HCT116 (cell line): ENCODE data around the gene CCL20. TPM values are rescaled to one million over a fixed set of nuclear protein-coding genes. Genes with fewer than 3 reads are reported as not detected.

Experiments used
- ATAC-seq: fragments of 200-7000 bp; cut with Tn5 transposase; 2 replicates; pipeline ENCODE4 v1.9.1; 2020; ENCODE audit warnings: mild to moderate bottlenecking, moderate library complexity
- BruUV-seq: library from RNA; stranded (reverse); fragments of 400-500 nt; replicated peaks from 2 replicates; lab custom pipeline; 2021; lab: Mats Ljungman, UMichigan
- CTCF ChIA-PET: fragments of 300-600 bp; sonication (Branson Sonifier 250); formaldehyde crosslinking; loops from one replicate; lab custom pipeline; 2021; ENCODE audit warnings: antibody characterized with exemption; lab: Charles Lee
- POLR2A ChIA-PET: fragments of 300-600, 350-600 bp; sonication (Branson Sonifier 250); formaldehyde crosslinking; loops from one replicate; lab custom pipeline; 2021; ENCODE audit warnings: antibody characterized with exemption; lab: Charles Lee
- RAD21 ChIA-PET, 2 experiments: fragments of 300-600 bp; sonication (Branson Sonifier 250); formaldehyde crosslinking; loops; one replicate each; lab custom pipeline; 2023; ENCODE audit warnings: low total read pairs in 2 of 2; ENCODE audit not compliant: uncharacterized antibody in 2 of 2, unreplicated experiment in 2 of 2, low non-redundant PET in 1 of 2; lab: Charles Lee
- DNase-seq: peaks from one replicate; pipeline ENCODE4 v3.0.0-alpha.2; 2010; ENCODE audit warnings: low read depth, low spot score
- H2AFZ ChIP-seq: fragments of 200-600 bp; shearing (Covaris generic), sonication (generic); 2 replicates; pipeline ENCODE4 v1.6.1; 2017; ENCODE audit warnings: low read depth, mixed run types, mixed read lengths, antibody characterized with exemption, low read length; ENCODE audit not compliant: poor library complexity, severe bottlenecking
- H3K27ac ChIP-seq: 2 replicates; pipeline ENCODE4 v1.5.1; 2012; ENCODE audit warnings: low read depth, low read length
- H3K27me3 ChIP-seq: fragments of 200-600 bp; sonication (generic); 2 replicates; pipeline ENCODE4 v1.6.1; 2016; ENCODE audit warnings: mixed run types, low read length, mixed read lengths; ENCODE audit not compliant: insufficient read depth
- H3K36me3 ChIP-seq, 2 experiments: fragments of 200-500 bp in 1 of 2; fragments of 200-600 bp in 1 of 2; sonication (Bioruptor generic) in 1 of 2; sonication (generic) in 1 of 2; 2 replicates each; pipeline versions ENCODE4 v1.5.1 to v1.6.1; 2014 to 2016; ENCODE audit warnings: low read length in 2 of 2, inconsistent platforms in 1 of 2, mixed read lengths in 1 of 2, mixed run types in 1 of 2; ENCODE audit not compliant: insufficient read depth in 2 of 2, control insufficient read depth in 1 of 2
- H3K4me1 ChIP-seq, 2 experiments: fragments of 200-600 bp in 1 of 2; sonication (generic) in 1 of 2; 2 replicates each; pipeline versions ENCODE4 v1.5.1 to v1.6.1; 2012 to 2017; ENCODE audit warnings: low read length in 2 of 2, inconsistent platforms in 1 of 2, mild to moderate bottlenecking in 1 of 2, mixed read lengths in 1 of 2, mixed run types in 1 of 2, moderate library complexity in 1 of 2; ENCODE audit not compliant: insufficient read depth in 2 of 2, control insufficient read depth in 1 of 2
- H3K4me2 ChIP-seq: fragments of 200-600 bp; sonication (generic); 2 replicates; pipeline ENCODE4 v1.6.1; 2017; ENCODE audit warnings: mixed run types, low read length, mixed read lengths
- H3K4me3 ChIP-seq, 2 experiments: fragments of 200-600 bp in 1 of 2; sonication (generic) in 1 of 2; replicated peaks in 1 of 2; 2 replicates each; pipeline ENCODE4 v1.5.1; 2011 to 2016; ENCODE audit warnings: low read length in 2 of 2, control low read depth in 1 of 2, low read depth in 1 of 2, mild to moderate bottlenecking in 1 of 2, mixed read lengths in 1 of 2, mixed run types in 1 of 2
- H3K79me2 ChIP-seq: fragments of 200-600 bp; sonication (generic); 2 replicates; pipeline ENCODE4 v1.6.1; 2017; ENCODE audit warnings: mild to moderate bottlenecking, mixed run types, low read length, moderate library complexity, mixed read lengths; ENCODE audit not compliant: insufficient read depth
- H3K9ac ChIP-seq: fragments of 200-600 bp; sonication (generic); 2 replicates; pipeline ENCODE4 v1.6.1; 2016; ENCODE audit warnings: low read length, mixed read lengths
- H3K9me2 ChIP-seq: fragments of 200-600 bp; sonication (generic), shearing (Covaris generic); 2 replicates; pipeline ENCODE4 v1.6.1; 2017; ENCODE audit warnings: mixed run types, mild to moderate bottlenecking, moderate library complexity; ENCODE audit not compliant: insufficient read depth
- H3K9me3 ChIP-seq, 2 experiments: fragments of 200-500 bp in 1 of 2; fragments of 200-600 bp in 1 of 2; sonication (Bioruptor generic) in 1 of 2; sonication (generic) in 1 of 2; 2 replicates each; pipeline ENCODE4 v1.6.1; 2014 to 2017; ENCODE audit warnings: low read length in 2 of 2, mixed read lengths in 2 of 2, inconsistent platforms in 1 of 2, low read depth in 1 of 2, mild to moderate bottlenecking in 1 of 2, mixed run types in 1 of 2, moderate library complexity in 1 of 2; ENCODE audit not compliant: control insufficient read depth in 1 of 2, insufficient read depth in 1 of 2
- H4K20me1 ChIP-seq: fragments of 200-600 bp; sonication (generic), shearing (Covaris generic); 2 replicates; pipeline ENCODE4 v1.6.1; 2017; ENCODE audit warnings: mixed run types, mild to moderate bottlenecking, moderate library complexity; ENCODE audit not compliant: insufficient read depth
- CBX3 ChIP-seq: IDR thresholded peaks from 2 replicates; pipeline ENCODE4 v1.6.1; 2012; ENCODE audit warnings: low read depth
- CEBPB ChIP-seq: IDR thresholded peaks from 2 replicates; pipeline ENCODE4 v1.6.1; 2012; ENCODE audit warnings: low read depth
- ELF1 ChIP-seq: IDR thresholded peaks from 2 replicates; pipeline ENCODE4 v1.6.1; 2012; ENCODE audit warnings: low read depth, borderline replicate concordance
- FOSL1 ChIP-seq: IDR thresholded peaks from 2 replicates; pipeline ENCODE4 v1.6.1; 2012; ENCODE audit warnings: low read depth
- JUND ChIP-seq: IDR thresholded peaks from 2 replicates; pipeline ENCODE4 v1.6.1; 2012
- POLR2A ChIP-seq: IDR thresholded peaks from 2 replicates; pipeline ENCODE4 v1.7.0; 2011; ENCODE audit warnings: borderline replicate concordance; ENCODE audit not compliant: insufficient read depth, insufficient read length; ENCODE audit errors: extremely low read depth
- POLR2AphosphoS5 ChIP-seq: IDR thresholded peaks from 2 replicates; pipeline ENCODE4 v1.6.1; 2011; ENCODE audit warnings: mild to moderate bottlenecking, low read depth, low read length, moderate library complexity
- RAD21 ChIP-seq: IDR thresholded peaks from 2 replicates; pipeline ENCODE4 v1.6.1; 2012; ENCODE audit warnings: low read depth, mild to moderate bottlenecking
- SIN3A ChIP-seq: IDR thresholded peaks from 2 replicates; pipeline ENCODE4 v1.6.1; 2012; ENCODE audit warnings: low read depth
- SP1 ChIP-seq: IDR thresholded peaks from 2 replicates; pipeline ENCODE4 v1.6.1; 2012; ENCODE audit warnings: low read depth
- SRF ChIP-seq: IDR thresholded peaks from 2 replicates; pipeline ENCODE4 v1.6.1; 2012; ENCODE audit warnings: low read depth
- TCF7L2 ChIP-seq: IDR thresholded peaks from 2 replicates; pipeline ENCODE4 v1.7.0; 2011; ENCODE audit warnings: borderline replicate concordance, inconsistent platforms; ENCODE audit not compliant: insufficient read depth, insufficient read length; ENCODE audit errors: extremely low read depth
- YY1 ChIP-seq: IDR thresholded peaks from 2 replicates; pipeline ENCODE4 v1.6.1; 2011; ENCODE audit warnings: low read length, low read depth, moderate library complexity, mild to moderate bottlenecking; ENCODE audit not compliant: insufficient replicate concordance; ENCODE audit errors: extremely low read depth
- ZFX ChIP-seq: fragments of 450-650 bp; IDR thresholded peaks from 2 replicates; pipeline ENCODE4 v1.6.1; 2017
- ZNF274 ChIP-seq: fragments of 200-500 bp; sonication (Bioruptor generic); IDR thresholded peaks from 2 replicates; pipeline ENCODE4 v1.6.1; 2014; ENCODE audit warnings: mild to moderate bottlenecking, low read depth, low read length, inconsistent platforms
- intact Hi-C: fragments of 100-400 bp; cut with micrococcal nuclease; formaldehyde crosslinking; loops from 2 replicates; pipeline ENCODE4 v1.10.0; 2022
- total RNA-seq: library from RNA; stranded (reverse); gene quantifications from one replicate; pipeline ENCODE4 v1.2.1, GENCODE V29; 2021; ENCODE audit not compliant: unreplicated experiment
- TF ChIP-seq, protein P1 (sequence below): IDR thresholded peaks from 2 replicates; pipeline ENCODE4 v1.6.1; 2012; ENCODE audit warnings: low read depth
- TF ChIP-seq, protein P2 (sequence below): IDR thresholded peaks from 2 replicates; pipeline ENCODE4 v1.6.1; 2011; ENCODE audit warnings: mild to moderate bottlenecking, low read length, moderate library complexity; ENCODE audit not compliant: insufficient replicate concordance; ENCODE audit errors: extremely low read depth
- TF ChIP-seq, protein P3 (sequence below), 3 experiments: fragments of 200-600 bp in 1 of 3; sonication (generic) in 1 of 3; IDR thresholded peaks in 2 of 3; conservative IDR thresholded peaks in 1 of 3; 2 replicates each; pipeline ENCODE4 v1.5.1; 2012 to 2017; ENCODE audit warnings: low read depth in 2 of 3, low read length in 2 of 3, antibody characterized with exemption in 1 of 3, borderline replicate concordance in 1 of 3, control low read depth in 1 of 3, mild to moderate bottlenecking in 1 of 3, mixed read lengths in 1 of 3, mixed run types in 1 of 3, moderate library complexity in 1 of 3; ENCODE audit not compliant: insufficient read depth in 1 of 3

The CCL20 gene
- total RNA-seq, 1 experiment from 2014 or later = 0.30 TPM

DNA sequence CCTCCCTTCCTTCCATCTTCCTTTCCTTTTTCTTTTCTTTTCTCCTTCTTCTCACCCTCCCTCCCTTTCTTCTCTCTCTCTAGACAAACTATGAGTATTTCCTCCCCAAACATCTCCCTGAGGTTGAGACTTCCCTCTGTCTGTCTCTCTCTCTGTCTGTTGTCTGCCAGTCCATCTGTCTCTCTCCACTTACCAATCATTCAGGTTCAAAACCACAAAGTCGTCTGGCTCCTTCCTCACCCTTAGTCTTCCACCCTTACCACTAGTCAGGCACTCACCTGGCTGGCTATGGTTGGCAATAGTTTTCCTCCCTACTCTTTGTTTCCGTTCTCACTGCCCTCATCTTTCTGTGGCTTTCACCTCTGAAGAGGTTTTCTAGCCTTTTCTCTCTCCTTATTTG lies 12.9 kb downstream of the CCL20 start:
- no peaks in the 10 kb centered on the region for H3K9me2 ChIP-seq
- H3K4me3 ChIP-seq = no peak overlapping the region
- TF ChIP-seq POLR2A (no peak), RAD21 (no peak), JUND (no peak), ZNF274 (no peak), SP1 (no peak), FOSL1 (no peak), ZFX (no peak), SRF (no peak), ELF1 (no peak), TCF7L2 (no peak), CEBPB (no peak), YY1 (no peak), POLR2AphosphoS5 (no peak), CBX3 (no peak), SIN3A (no peak)
- TF ChIP-seq, protein P1, sequence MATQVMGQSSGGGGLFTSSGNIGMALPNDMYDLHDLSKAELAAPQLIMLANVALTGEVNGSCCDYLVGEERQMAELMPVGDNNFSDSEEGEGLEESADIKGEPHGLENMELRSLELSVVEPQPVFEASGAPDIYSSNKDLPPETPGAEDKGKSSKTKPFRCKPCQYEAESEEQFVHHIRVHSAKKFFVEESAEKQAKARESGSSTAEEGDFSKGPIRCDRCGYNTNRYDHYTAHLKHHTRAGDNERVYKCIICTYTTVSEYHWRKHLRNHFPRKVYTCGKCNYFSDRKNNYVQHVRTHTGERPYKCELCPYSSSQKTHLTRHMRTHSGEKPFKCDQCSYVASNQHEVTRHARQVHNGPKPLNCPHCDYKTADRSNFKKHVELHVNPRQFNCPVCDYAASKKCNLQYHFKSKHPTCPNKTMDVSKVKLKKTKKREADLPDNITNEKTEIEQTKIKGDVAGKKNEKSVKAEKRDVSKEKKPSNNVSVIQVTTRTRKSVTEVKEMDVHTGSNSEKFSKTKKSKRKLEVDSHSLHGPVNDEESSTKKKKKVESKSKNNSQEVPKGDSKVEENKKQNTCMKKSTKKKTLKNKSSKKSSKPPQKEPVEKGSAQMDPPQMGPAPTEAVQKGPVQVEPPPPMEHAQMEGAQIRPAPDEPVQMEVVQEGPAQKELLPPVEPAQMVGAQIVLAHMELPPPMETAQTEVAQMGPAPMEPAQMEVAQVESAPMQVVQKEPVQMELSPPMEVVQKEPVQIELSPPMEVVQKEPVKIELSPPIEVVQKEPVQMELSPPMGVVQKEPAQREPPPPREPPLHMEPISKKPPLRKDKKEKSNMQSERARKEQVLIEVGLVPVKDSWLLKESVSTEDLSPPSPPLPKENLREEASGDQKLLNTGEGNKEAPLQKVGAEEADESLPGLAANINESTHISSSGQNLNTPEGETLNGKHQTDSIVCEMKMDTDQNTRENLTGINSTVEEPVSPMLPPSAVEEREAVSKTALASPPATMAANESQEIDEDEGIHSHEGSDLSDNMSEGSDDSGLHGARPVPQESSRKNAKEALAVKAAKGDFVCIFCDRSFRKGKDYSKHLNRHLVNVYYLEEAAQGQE = no peak
- TF ChIP-seq, protein P2, sequence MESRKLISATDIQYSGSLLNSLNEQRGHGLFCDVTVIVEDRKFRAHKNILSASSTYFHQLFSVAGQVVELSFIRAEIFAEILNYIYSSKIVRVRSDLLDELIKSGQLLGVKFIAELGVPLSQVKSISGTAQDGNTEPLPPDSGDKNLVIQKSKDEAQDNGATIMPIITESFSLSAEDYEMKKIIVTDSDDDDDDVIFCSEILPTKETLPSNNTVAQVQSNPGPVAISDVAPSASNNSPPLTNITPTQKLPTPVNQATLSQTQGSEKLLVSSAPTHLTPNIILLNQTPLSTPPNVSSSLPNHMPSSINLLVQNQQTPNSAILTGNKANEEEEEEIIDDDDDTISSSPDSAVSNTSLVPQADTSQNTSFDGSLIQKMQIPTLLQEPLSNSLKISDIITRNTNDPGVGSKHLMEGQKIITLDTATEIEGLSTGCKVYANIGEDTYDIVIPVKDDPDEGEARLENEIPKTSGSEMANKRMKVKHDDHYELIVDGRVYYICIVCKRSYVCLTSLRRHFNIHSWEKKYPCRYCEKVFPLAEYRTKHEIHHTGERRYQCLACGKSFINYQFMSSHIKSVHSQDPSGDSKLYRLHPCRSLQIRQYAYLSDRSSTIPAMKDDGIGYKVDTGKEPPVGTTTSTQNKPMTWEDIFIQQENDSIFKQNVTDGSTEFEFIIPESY = no peak
- TF ChIP-seq, protein P3, sequence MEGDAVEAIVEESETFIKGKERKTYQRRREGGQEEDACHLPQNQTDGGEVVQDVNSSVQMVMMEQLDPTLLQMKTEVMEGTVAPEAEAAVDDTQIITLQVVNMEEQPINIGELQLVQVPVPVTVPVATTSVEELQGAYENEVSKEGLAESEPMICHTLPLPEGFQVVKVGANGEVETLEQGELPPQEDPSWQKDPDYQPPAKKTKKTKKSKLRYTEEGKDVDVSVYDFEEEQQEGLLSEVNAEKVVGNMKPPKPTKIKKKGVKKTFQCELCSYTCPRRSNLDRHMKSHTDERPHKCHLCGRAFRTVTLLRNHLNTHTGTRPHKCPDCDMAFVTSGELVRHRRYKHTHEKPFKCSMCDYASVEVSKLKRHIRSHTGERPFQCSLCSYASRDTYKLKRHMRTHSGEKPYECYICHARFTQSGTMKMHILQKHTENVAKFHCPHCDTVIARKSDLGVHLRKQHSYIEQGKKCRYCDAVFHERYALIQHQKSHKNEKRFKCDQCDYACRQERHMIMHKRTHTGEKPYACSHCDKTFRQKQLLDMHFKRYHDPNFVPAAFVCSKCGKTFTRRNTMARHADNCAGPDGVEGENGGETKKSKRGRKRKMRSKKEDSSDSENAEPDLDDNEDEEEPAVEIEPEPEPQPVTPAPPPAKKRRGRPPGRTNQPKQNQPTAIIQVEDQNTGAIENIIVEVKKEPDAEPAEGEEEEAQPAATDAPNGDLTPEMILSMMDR (IDR thresholded peaks at IDR 0.05 in 2 of 3, conservative IDR thresholded peaks at IDR 0.05 in 1 of 3; ENCODE audit: borderline replicate concordance in 1 of 3, insufficient read depth in 1 of 3, low read depth in 2 of 3, low read length in 2 of 3) = no peak
- TF ChIP-seq, all 23 proteins: peak for 0
- Histone ChIP-seq H3K9me3 (no peaks in the 10 kb centered on the region), H3K9ac (no peak overlapping the region), H3K27ac (no peak overlapping the region), H3K27me3 (no peaks in the 10 kb centered on the region), H2AFZ (no peak overlapping the region), H3K36me3 (no peaks in the 10 kb centered on the region), H3K79me2 (no peaks in the 10 kb centered on the region), H4K20me1 (no peaks in the 10 kb centered on the region), H3K4me2 (no peak overlapping the region), H3K4me1 (peaks cover 4 to 13% of the 10 kb centered on the region in 2 experiments)
- ATAC-seq (no peak), DNase-seq (no peak)
- ChIA-PET RAD21 (no interaction called here), CTCF (no interaction called here), POLR2A (no interaction called here)
- intact Hi-C loops = no loop called here
- BruUV-seq = no TSS peak
